HEK293T (cell line): ENCODE measurements around the gene ZNF556.

Source experiments
- ELF4 ChIP-seq: fragments of 450-650 bp; IDR thresholded peaks from 2 replicates; pipeline ENCODE4 v1.6.1; 2017; ENCODE audit warnings: antibody characterized with exemption
- FOXA1 ChIP-seq: fragments of 450-650 bp; IDR thresholded peaks from 2 replicates; pipeline ENCODE4 v1.6.1; 2016; ENCODE audit warnings: mild to moderate bottlenecking
- LEF1 ChIP-seq: fragments of 450-650 bp; IDR thresholded peaks from 2 replicates; pipeline ENCODE4 v1.6.1; 2017; ENCODE audit warnings: mild to moderate bottlenecking, borderline replicate concordance
- TARDBP ChIP-seq: fragments of 450-650 bp; IDR thresholded peaks from 2 replicates; pipeline ENCODE4 v1.6.1; 2016

GRCh38 chr19:2827022-2827421, 40.1 kb upstream of the ZNF556 start:
- TF ChIP-seq FOXA1 (no peak), LEF1 (no peak), TARDBP (no peak), ELF4 (no peak)
